H9 (cell line): ENCODE data around the gene CREB3L2. TPM values are rescaled to one million over a fixed set of nuclear protein-coding genes. Genes with fewer than 3 reads are reported as not detected.
"Not testable (repeated sequence)": the region's sequence is repeated elsewhere in the genome, so short reads cannot be mapped to it uniquely, and the experiment has no call there.

Experiments used
- DNase-seq: peaks from one replicate; pipeline ENCODE4 v3.0.0-alpha.2; 2017
- H2AFZ ChIP-seq: one replicate; pipeline ENCODE4 v1.6.1; 2013; ENCODE audit warnings: mild to moderate bottlenecking, low read length, control low read depth, moderate library complexity
- H2AK5ac ChIP-seq: 2 replicates; pipeline ENCODE4 v1.6.1; 2013; ENCODE audit warnings: low read length, control low read depth, mixed read lengths; ENCODE audit not compliant: insufficient read length
- H2BK120ac ChIP-seq: one replicate; pipeline ENCODE4 v1.6.1; 2013; ENCODE audit warnings: low read depth, mild to moderate bottlenecking, low read length, control low read depth, inconsistent platforms; ENCODE audit not compliant: poor library complexity, severe bottlenecking
- H2BK12ac ChIP-seq: 2 replicates; pipeline ENCODE4 v1.6.1; 2013; ENCODE audit warnings: low read length, control low read depth, mixed read lengths, low read depth; ENCODE audit not compliant: insufficient read length
- H2BK15ac ChIP-seq: 2 replicates; pipeline ENCODE4 v1.6.1; 2013; ENCODE audit warnings: low read depth, low read length, control low read depth
- H2BK20ac ChIP-seq: one replicate; pipeline ENCODE4 v1.6.1; 2013; ENCODE audit warnings: low read depth, mild to moderate bottlenecking, low read length, control low read depth, inconsistent platforms; ENCODE audit not compliant: poor library complexity, severe bottlenecking
- H2BK5ac ChIP-seq: 2 replicates; pipeline ENCODE4 v1.6.1; 2013; ENCODE audit warnings: low read length, control low read depth, mixed read lengths; ENCODE audit not compliant: insufficient read length
- H3K14ac ChIP-seq: 2 replicates; pipeline ENCODE4 v1.6.1; 2013; ENCODE audit warnings: low read length, control low read depth; ENCODE audit not compliant: insufficient read depth
- H3K18ac ChIP-seq: 2 replicates; pipeline ENCODE4 v1.6.1; 2013; ENCODE audit warnings: low read depth, mild to moderate bottlenecking, mixed read lengths, low read length, control low read depth; ENCODE audit not compliant: insufficient read length
- H3K23ac ChIP-seq: 2 replicates; pipeline ENCODE4 v1.6.1; 2013; ENCODE audit warnings: low read length, control low read depth, mixed read lengths, low read depth; ENCODE audit not compliant: insufficient read length
- H3K23me2 ChIP-seq: 2 replicates; pipeline ENCODE4 v1.6.1; 2013; ENCODE audit warnings: low read depth, mild to moderate bottlenecking, mixed read lengths, low read length, control low read depth; ENCODE audit not compliant: insufficient read length, poor library complexity, severe bottlenecking
- H3K27ac ChIP-seq: 2 replicates; pipeline ENCODE4 v1.5.1; 2013; ENCODE audit warnings: low read length, control low read depth, mixed read lengths, low read depth; ENCODE audit not compliant: insufficient read length
- H3K27me3 ChIP-seq: 2 replicates; pipeline ENCODE4 v1.6.1; 2013; ENCODE audit warnings: low read length, control low read depth, inconsistent platforms; ENCODE audit not compliant: insufficient read depth
- H3K4ac ChIP-seq: 2 replicates; pipeline ENCODE4 v1.6.1; 2013; ENCODE audit warnings: low read depth, mild to moderate bottlenecking, control low read depth, inconsistent platforms, low read length, moderate library complexity
- H3K4me1 ChIP-seq: 2 replicates; pipeline ENCODE4 v1.6.1; 2013; ENCODE audit warnings: low read length, control low read depth, inconsistent platforms; ENCODE audit not compliant: insufficient read depth
- H3K4me2 ChIP-seq: 2 replicates; pipeline ENCODE4 v1.6.1; 2013; ENCODE audit warnings: low read length, control low read depth, mixed read lengths; ENCODE audit not compliant: insufficient read length, insufficient read depth
- H3K56ac ChIP-seq: 2 replicates; pipeline ENCODE4 v1.6.1; 2013; ENCODE audit warnings: low read depth, mild to moderate bottlenecking, mixed read lengths, low read length, control low read depth; ENCODE audit not compliant: insufficient read length
- H3K79me1 ChIP-seq: 2 replicates; pipeline ENCODE4 v1.6.1; 2013; ENCODE audit warnings: low read depth, mild to moderate bottlenecking, moderate library complexity, low read length, control low read depth, inconsistent platforms; ENCODE audit not compliant: insufficient read depth, poor library complexity, severe bottlenecking
- H3K79me2 ChIP-seq: 2 replicates; pipeline ENCODE4 v1.6.1; 2013; ENCODE audit warnings: low read length, control low read depth, inconsistent platforms; ENCODE audit not compliant: insufficient read depth
- H3K9ac ChIP-seq: 2 replicates; pipeline ENCODE4 v1.6.1; 2013; ENCODE audit warnings: low read length, control low read depth, mixed read lengths; ENCODE audit not compliant: insufficient read length; ENCODE audit errors: extremely low read depth
- H3K9me3 ChIP-seq: one replicate; pipeline ENCODE4 v1.6.1; 2013; ENCODE audit warnings: low read depth, low read length, inconsistent platforms; ENCODE audit not compliant: control insufficient read depth
- H3T11ph ChIP-seq: one replicate; pipeline ENCODE4 v1.6.1; 2013; ENCODE audit warnings: mild to moderate bottlenecking, low read length, control low read depth, inconsistent platforms
- H4K20me1 ChIP-seq: one replicate; pipeline ENCODE4 v1.6.1; 2013; ENCODE audit not compliant: control insufficient read depth, insufficient read length, insufficient read depth
- H4K5ac ChIP-seq: 2 replicates; pipeline ENCODE4 v1.6.1; 2013; ENCODE audit warnings: low read depth, mild to moderate bottlenecking, mixed read lengths, low read length, control low read depth; ENCODE audit not compliant: insufficient read length
- H4K8ac ChIP-seq: replicated peaks from 2 replicates; pipeline ENCODE4 v1.6.1; 2013; ENCODE audit warnings: low read length, control low read depth, mixed read lengths, low read depth; ENCODE audit not compliant: insufficient read length
- H4K91ac ChIP-seq: 2 replicates; pipeline ENCODE4 v1.6.1; 2013; ENCODE audit warnings: low read depth, mild to moderate bottlenecking, moderate library complexity, mixed read lengths, low read length, control low read depth; ENCODE audit not compliant: insufficient read length
- H3K27ac Mint-ChIP-seq, 3 experiments: 2 replicates in 2 of 3; 3 replicates in 1 of 3; pipeline ENCODE4 v1.8.0; 2020 to 2021; ENCODE audit warnings: mixed read lengths in 3 of 3, mild to moderate bottlenecking in 1 of 3, moderate library complexity in 1 of 3
- H3K27me3 Mint-ChIP-seq: 2 replicates; pipeline ENCODE4 v1.8.0; 2021; ENCODE audit warnings: low read depth, mild to moderate bottlenecking, moderate library complexity, mixed read lengths
- H3K36me3 Mint-ChIP-seq, 3 experiments: 2 replicates in 2 of 3; 3 replicates in 1 of 3; pipeline ENCODE4 v1.8.0; 2020 to 2021; ENCODE audit warnings: low read depth in 3 of 3, mixed read lengths in 3 of 3; ENCODE audit not compliant: insufficient read depth in 1 of 3
- H3K4me1 Mint-ChIP-seq, 2 experiments: 2 replicates each; pipeline ENCODE4 v1.8.0; 2020; ENCODE audit warnings: mixed read lengths in 2 of 2
- H3K4me3 Mint-ChIP-seq, 2 experiments: 2 replicates in 1 of 2; 3 replicates in 1 of 2; pipeline ENCODE4 v1.8.0; 2020 to 2021; ENCODE audit warnings: mild to moderate bottlenecking in 2 of 2, mixed read lengths in 2 of 2, moderate library complexity in 1 of 2
- H3K9me3 Mint-ChIP-seq, 2 experiments: 2 replicates in 1 of 2; 3 replicates in 1 of 2; pipeline ENCODE4 v1.8.0; 2020; ENCODE audit warnings: mild to moderate bottlenecking in 2 of 2, mixed read lengths in 2 of 2, moderate library complexity in 1 of 2
- CTCF ChIP-seq: fragments of 200-600 bp; sonication (generic); conservative IDR thresholded peaks from 3 replicates; pipeline ENCODE4 v1.8.0; 2021; ENCODE audit warnings: antibody characterized with exemption, mild to moderate bottlenecking
- WGBS: extraction: QIAGEN DNeasy Blood & Tissue Kit; methylation state at CpG from one replicate; pipeline ENCODE4 v1.1.7; 2013; ENCODE audit warnings: missing lambda C conversion rate, low lambda C conversion rate, mixed read lengths; ENCODE audit not compliant: insufficient read length; ENCODE audit errors: extremely low coverage; 5-methylcytosine and 5-hydroxymethylcytosine counted together
- total RNA-seq: library from RNA; stranded (reverse); gene quantifications from 2 replicates; pipeline ENCODE4 v1.2.1, GENCODE V29; 2021

CREB3L2 gene
- total RNA-seq, 1 experiment from 2014 or later = 60.7 TPM

DNA sequence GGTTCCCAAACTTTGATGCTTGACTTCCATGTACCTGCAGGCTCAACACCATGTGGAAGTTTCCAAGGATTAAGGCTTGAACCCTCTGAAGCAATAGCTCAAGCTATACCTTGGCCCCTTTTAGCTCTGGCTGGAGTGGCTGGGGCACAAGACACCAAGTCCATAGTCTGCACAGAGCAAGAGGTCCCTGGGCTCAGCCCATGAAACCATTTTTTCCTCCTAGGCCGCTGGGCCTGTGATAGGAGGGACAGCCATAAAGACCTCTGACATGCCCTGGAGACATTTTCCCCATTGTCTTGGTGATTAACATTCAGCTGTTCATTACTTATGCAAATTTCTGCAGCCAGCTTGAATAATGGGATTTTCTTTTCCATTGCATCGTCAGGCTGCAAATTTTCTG, 169.5 kb downstream of the CREB3L2 start:
- H3K9me3 Mint-ChIP-seq = peaks cover 33 to 36% of the 10 kb centered on the region in 2 experiments
- no peaks in the 10 kb centered on the region for H3K4me1 Mint-ChIP-seq
- no peaks in the 10 kb centered on the region for H3K27me3 ChIP-seq
- no peak overlapping the region for H3K27ac ChIP-seq
- TF ChIP-seq CTCF = no peak
- no peak overlapping the region for H3K4me3 Mint-ChIP-seq
- H3K23me2 ChIP-seq = no peaks in the 10 kb centered on the region
- no peak overlapping the region for H3K14ac ChIP-seq
- H2AFZ ChIP-seq = no peak overlapping the region
- no peak overlapping the region for H2BK12ac ChIP-seq
- H3K27ac Mint-ChIP-seq = no peak overlapping the region
- H3K18ac ChIP-seq = no peak overlapping the region
- H2BK5ac ChIP-seq = no peak overlapping the region
- no peak overlapping the region for H2BK15ac ChIP-seq
- no peak for DNase-seq
- H2AK5ac ChIP-seq = no peak overlapping the region
- no CpG with 5 or more reads among the region's 2 CpGs for WGBS
- H4K91ac ChIP-seq = no peak overlapping the region
- no peak overlapping the region for H4K8ac ChIP-seq
- no peak overlapping the region for H4K5ac ChIP-seq
- H3K27me3 Mint-ChIP-seq = peaks cover 3% of the 10 kb centered on the region
- H3K79me1 ChIP-seq = no peaks in the 10 kb centered on the region
- no peaks in the 10 kb centered on the region for H3K4me1 ChIP-seq
- no peaks in the 10 kb centered on the region for H3K79me2 ChIP-seq
- H4K20me1 ChIP-seq = no peaks in the 10 kb centered on the region
- H3T11ph ChIP-seq = no peak overlapping the region
- no peak overlapping the region for H3K56ac ChIP-seq
- H2BK20ac ChIP-seq = no peak overlapping the region
- H3K9ac ChIP-seq = no peak overlapping the region
- peaks cover 15% of the 10 kb centered on the region for H3K9me3 ChIP-seq
- H3K4ac ChIP-seq = no peak overlapping the region
- no peak overlapping the region for H3K23ac ChIP-seq
- H3K4me2 ChIP-seq = no peak overlapping the region
- H2BK120ac ChIP-seq = no peak overlapping the region
- H3K36me3 Mint-ChIP-seq = peaks cover 13 to 31% (median 28%) of the 10 kb centered on the region in 3 experiments

GRCh38 chr7:137831555-137831954, 170.3 kb downstream of the CREB3L2 start:
- no CpG with 5 or more reads among the region's 1 CpG for WGBS
- not testable (repeated sequence) for H3K79me1 ChIP-seq, H3K23ac ChIP-seq, H3K79me2 ChIP-seq, H4K5ac ChIP-seq, H3K27me3 ChIP-seq, H3K23me2 ChIP-seq, H2AK5ac ChIP-seq, H3K9ac ChIP-seq, H2BK120ac ChIP-seq, H2BK20ac ChIP-seq, H2BK15ac ChIP-seq, H3T11ph ChIP-seq, H4K91ac ChIP-seq, DNase-seq, H3K27me3 Mint-ChIP-seq, H3K4ac ChIP-seq, H3K4me3 Mint-ChIP-seq, H3K18ac ChIP-seq, H3K14ac ChIP-seq, H2BK12ac ChIP-seq, H3K56ac ChIP-seq, H3K4me1 Mint-ChIP-seq, H2AFZ ChIP-seq, H3K4me1 ChIP-seq, H3K27ac Mint-ChIP-seq, H2BK5ac ChIP-seq, H3K4me2 ChIP-seq, H4K20me1 ChIP-seq, H3K27ac ChIP-seq, H4K8ac ChIP-seq
- peaks cover 13 to 31% (median 28%) of the 10 kb centered on the region in 3 experiments for H3K36me3 Mint-ChIP-seq
- H3K9me3 ChIP-seq = peaks cover 15% of the 10 kb centered on the region
- H3K9me3 Mint-ChIP-seq = peaks cover 33 to 36% of the 10 kb centered on the region in 2 experiments
